Caco-2 (cell line): ENCODE measurements around the gene TSFM. TPM values are rescaled to one million over a fixed set of nuclear protein-coding genes. Genes with fewer than 3 reads are reported as not detected.

Experiments
- BruUV-seq: library from RNA; stranded (reverse); fragments of 400-500 nt; replicated peaks from 2 replicates; lab custom pipeline; 2021; lab: Mats Ljungman, UMichigan
- CTCF ChIA-PET: fragments of 300-600 bp; sonication (Branson Sonifier 250); formaldehyde crosslinking; loops from one replicate; lab custom pipeline; 2022; ENCODE audit warnings: antibody characterized with exemption; lab: Charles Lee
- POLR2A ChIA-PET: fragments of 300-600 bp; sonication (Branson Sonifier 250); formaldehyde crosslinking; loops from one replicate; lab custom pipeline; 2022; ENCODE audit warnings: antibody characterized with exemption; lab: Charles Lee
- DNase-seq, 2 experiments: peaks; one replicate each; pipeline versions ENCODE4 v3.0.0 to v3.0.0-alpha.2; 2020 to 2022
- H3K27me3 ChIP-seq: replicated peaks from 2 replicates; pipeline ENCODE4 v1.6.0; 2011; ENCODE audit warnings: low read length; ENCODE audit not compliant: control insufficient read depth, insufficient read depth
- H3K36me3 ChIP-seq: 2 replicates; pipeline ENCODE4 v1.5.1; 2011; ENCODE audit warnings: low read length; ENCODE audit not compliant: control insufficient read depth, insufficient read depth
- H3K4me1 ChIP-seq: fragments of 250-450 bp; sonication (Bioruptor Pico); 2 replicates; pipeline ENCODE4 v1.5.1; 2020; ENCODE audit warnings: mild to moderate bottlenecking
- H3K4me3 ChIP-seq: 2 replicates; pipeline ENCODE4 v1.5.1; 2011; ENCODE audit warnings: low read depth, mild to moderate bottlenecking, control low read depth, low read length
- H3K9me3 ChIP-seq: fragments of 250-450 bp; sonication (Bioruptor Pico); 2 replicates; pipeline ENCODE4 v1.5.1; 2020; ENCODE audit warnings: mild to moderate bottlenecking, moderate library complexity
- H3K27ac Mint-ChIP-seq: one replicate; pipeline ENCODE4 v1.8.0; 2022; ENCODE audit warnings: mixed read lengths; ENCODE audit not compliant: unreplicated experiment
- H3K27me3 Mint-ChIP-seq: one replicate; pipeline ENCODE4 v1.8.0; 2022; ENCODE audit warnings: mixed read lengths; ENCODE audit not compliant: insufficient read depth, unreplicated experiment
- H3K36me3 Mint-ChIP-seq: one replicate; pipeline ENCODE4 v1.8.0; 2022; ENCODE audit warnings: mild to moderate bottlenecking, mixed read lengths; ENCODE audit not compliant: insufficient read depth, unreplicated experiment
- H3K4me1 Mint-ChIP-seq: one replicate; pipeline ENCODE4 v1.8.0; 2022; ENCODE audit warnings: low read depth, mixed read lengths; ENCODE audit not compliant: unreplicated experiment
- H3K4me3 Mint-ChIP-seq: one replicate; pipeline ENCODE4 v1.8.0; 2022; ENCODE audit warnings: mild to moderate bottlenecking, moderate library complexity, mixed read lengths; ENCODE audit not compliant: unreplicated experiment
- H3K9me3 Mint-ChIP-seq: one replicate; pipeline ENCODE4 v1.8.0; 2022; ENCODE audit warnings: mixed read lengths; ENCODE audit not compliant: unreplicated experiment
- CTCF ChIP-seq, 2 experiments: fragments of 200-600 bp in 1 of 2; IDR thresholded peaks; 1 replicate in 1 of 2; 2 replicates in 1 of 2; pipeline versions ENCODE4 v1.5.1 to v1.8.0; 2011 to 2022; ENCODE audit warnings: antibody characterized with exemption in 1 of 2, control low read depth in 1 of 2, inconsistent platforms in 1 of 2, low read depth in 1 of 2, low read length in 1 of 2, mild to moderate bottlenecking in 1 of 2, moderate library complexity in 1 of 2; ENCODE audit not compliant: insufficient read depth in 1 of 2, severe bottlenecking in 1 of 2, unreplicated experiment in 1 of 2
- intact Hi-C: fragments of 100-400 bp; cut with micrococcal nuclease; formaldehyde crosslinking; loops from one replicate; pipeline ENCODE4 v1.10.0; 2022; ENCODE audit not compliant: unreplicated experiment
- total RNA-seq: library from RNA; stranded (reverse); gene quantifications from 2 replicates; pipeline ENCODE4 v1.2.3, GENCODE V29; 2022

Gene TSFM
- total RNA-seq, 1 experiment from 2014 or later, result 57.5 TPM

- Histone ChIP-seq H3K27me3 (no peaks in the 10 kb centered on the region), H3K36me3 (no peaks in the 10 kb centered on the region), H3K4me1 (0 out of 2 replicates have a peak, but pooled peaks cover 9% of the 10 kb centered on the region), H3K9me3 (no peaks in the 10 kb centered on the region), H3K4me3 (no peak overlapping the region)
- Mint-ChIP-seq H3K4me3 (no peak overlapping the region), H3K27me3 (no peaks in the 10 kb centered on the region), H3K36me3 (peaks cover 9% of the 10 kb centered on the region), H3K4me1 (peaks cover 7% of the 10 kb centered on the region), H3K9me3 (no peaks in the 10 kb centered on the region), H3K27ac (no peak overlapping the region)
- ChIA-PET POLR2A (no interaction called here), CTCF (interaction anchor here (0.6 kb wide), 1 partner anchor 64 kb away, joined by 3 read pairs; no protein-coding TSS in a partner anchor)
- no TSS peak for BruUV-seq
- intact Hi-C loops, result no loop called here
- DNase-seq, result no peak
- no peak for TF ChIP-seq CTCF (IDR thresholded peaks at IDR 0.05; ENCODE audit: insufficient read depth in 1 of 2, low read depth in 1 of 2, low read length in 1 of 2, severe bottlenecking in 1 of 2, unreplicated experiment in 1 of 2)
Measured at GRCh38 chr12:57762463-57762862, 20.1 kb upstream of the TSFM start.

GRCh38 chr12:57763881-57764661 lies 18.5 kb upstream of the TSFM start:
- BruUV-seq, result TSS peak; percentile 5
- peaks cover 9% of the 10 kb centered on the region for H3K36me3 Mint-ChIP-seq
- no peaks in the 10 kb centered on the region for H3K27me3 ChIP-seq
- H3K4me3 ChIP-seq, result peak overlapping the region; percentile 57
- no peaks in the 10 kb centered on the region for H3K9me3 Mint-ChIP-seq
- H3K4me3 Mint-ChIP-seq, result peak overlapping the region; percentile 90
- ChIA-PET CTCF (interaction anchor here (0.5 to 1.1 kb wide), 2 partner anchors 8 to 181 kb away, joined by 3 read pairs; no protein-coding TSS in a partner anchor), POLR2A (no interaction called here)
- H3K4me1 ChIP-seq, result 0 out of 2 replicates have a peak, but pooled peaks cover 9% of the 10 kb centered on the region
- H3K27ac Mint-ChIP-seq, result peak overlapping the region; percentile 20
- no peak for DNase-seq
- H3K27me3 Mint-ChIP-seq, result no peaks in the 10 kb centered on the region
- TF ChIP-seq CTCF (IDR thresholded peaks at IDR 0.05; ENCODE audit: insufficient read depth in 1 of 2, low read depth in 1 of 2, low read length in 1 of 2, severe bottlenecking in 1 of 2, unreplicated experiment in 1 of 2), result no peak
- no peaks in the 10 kb centered on the region for H3K9me3 ChIP-seq
- intact Hi-C loops, result no loop called here
- no peaks in the 10 kb centered on the region for H3K36me3 ChIP-seq
- peaks cover 7% of the 10 kb centered on the region for H3K4me1 Mint-ChIP-seq

GRCh38 chr12:57764662-57765002 lies 18.0 kb upstream of the TSFM start:
- BruUV-seq, result no TSS peak
- Mint-ChIP-seq H3K27me3 (no peaks in the 10 kb centered on the region), H3K9me3 (no peaks in the 10 kb centered on the region), H3K4me1 (peaks cover 7% of the 10 kb centered on the region), H3K36me3 (peaks cover 9% of the 10 kb centered on the region), H3K27ac (peak overlapping the region; percentile 20), H3K4me3 (peak overlapping the region; percentile 90)
- no peak for TF ChIP-seq CTCF (IDR thresholded peaks at IDR 0.05; ENCODE audit: insufficient read depth in 1 of 2, low read depth in 1 of 2, low read length in 1 of 2, severe bottlenecking in 1 of 2, unreplicated experiment in 1 of 2)
- H3K9me3 ChIP-seq, result no peaks in the 10 kb centered on the region
- DNase-seq, result peak; percentile 58 to 68
- POLR2A ChIA-PET, result interaction anchor here (1.0 kb wide), 1 partner anchor 8 kb away, joined by 3 read pairs; no protein-coding TSS in a partner anchor
- H3K27me3 ChIP-seq, result no peaks in the 10 kb centered on the region
- H3K4me1 ChIP-seq, result 0 out of 2 replicates have a peak, but pooled peaks cover 9% of the 10 kb centered on the region
- no peaks in the 10 kb centered on the region for H3K36me3 ChIP-seq
- intact Hi-C loops, result no loop called here
- H3K4me3 ChIP-seq, result peak overlapping the region; percentile 57
- CTCF ChIA-PET, result interaction anchor here (0.5 to 1.1 kb wide), 3 partner anchors 8 to 181 kb away, joined by 3 to 8 read pairs (median 3); no protein-coding TSS in a partner anchor
